GM12878 (cell line): Measurements from ENCODE around the gene KRT73. TPM values are rescaled to one million over a fixed set of nuclear protein-coding genes. Genes with fewer than 3 reads are reported as not detected.

Experiments
- ATAC-seq: fragments of 200-7000 bp; cut with Tn5 transposase; 3 replicates; pipeline ENCODE4 v1.9.1; 2020; ENCODE audit warnings: mild to moderate bottlenecking, moderate library complexity
- BruUV-seq: library from RNA; stranded (reverse); fragments of 400-500 nt; replicated peaks from 2 replicates; lab custom pipeline; 2021; lab: Mats Ljungman, UMichigan
- CTCF ChIA-PET: fragments of 300-600 bp; sonication (Branson Sonifier 250); formaldehyde crosslinking; extraction: SDS; loops from one replicate; lab custom pipeline; 2021; ENCODE audit warnings: inconsistent platforms; lab: Yijun Ruan, JAX
- POLR2A ChIA-PET: fragments of 350-600 bp; formaldehyde crosslinking; extraction: SDS; loops from one replicate; lab custom pipeline; 2021; ENCODE audit warnings: inconsistent platforms; lab: Charles Lee
- RAD21 ChIA-PET: fragments of 300-600 bp; sonication (Branson Sonifier 250); formaldehyde crosslinking; loops from one replicate; lab custom pipeline; 2023; ENCODE audit warnings: antibody characterized with exemption; ENCODE audit not compliant: unreplicated experiment; lab: Charles Lee
- SMC1A ChIA-PET: fragments of 300-600 bp; sonication (Branson Sonifier 250); formaldehyde crosslinking; loops from one replicate; lab custom pipeline; 2023; ENCODE audit not compliant: unreplicated experiment, uncharacterized antibody; lab: Charles Lee
- DNase-seq: peaks from one replicate; pipeline ENCODE4 v3.0.0-alpha.2; 2011; ENCODE audit warnings: low read depth, low spot score
- FAIRE-seq: peaks from 3 replicates; lab custom pipeline; 2011; peaks lifted over from hg19 to GRCh38; lab: Jason Lieb, UNC
- H2AFZ ChIP-seq: 2 replicates; pipeline ENCODE4 v1.6.0; 2011; ENCODE audit warnings: low read depth, low read length, control low read depth; ENCODE audit not compliant: control insufficient read depth
- H3K27ac ChIP-seq: 2 replicates; pipeline ENCODE4 v1.5.1; 2011; ENCODE audit warnings: control low read depth; ENCODE audit not compliant: control insufficient read depth, insufficient read depth
- H3K27me3 ChIP-seq, 2 experiments: replicated peaks in 1 of 2; 2 replicates each; pipeline versions ENCODE4 v1.6.0 to v1.6.1; 2011; ENCODE audit warnings: low read length in 1 of 2; ENCODE audit not compliant: control insufficient read depth in 2 of 2, insufficient read depth in 2 of 2
- H3K36me3 ChIP-seq, 2 experiments: 2 replicates each; pipeline ENCODE4 v1.5.1; 2011; ENCODE audit warnings: low read length in 1 of 2; ENCODE audit not compliant: control insufficient read depth in 2 of 2, insufficient read depth in 2 of 2
- H3K4me1 ChIP-seq: 2 replicates; pipeline ENCODE4 v1.6.1; 2011; ENCODE audit warnings: mild to moderate bottlenecking, low read length, moderate library complexity, mixed read lengths; ENCODE audit not compliant: control insufficient read depth, insufficient read depth
- H3K4me2 ChIP-seq: 2 replicates; pipeline ENCODE4 v1.6.0; 2011; ENCODE audit warnings: control low read depth; ENCODE audit not compliant: control insufficient read depth, insufficient read depth
- H3K4me3 ChIP-seq: fragments of 200-600 bp; sonication (generic); 2 replicates; pipeline ENCODE4 v1.5.1; 2016
- H3K79me2 ChIP-seq: 2 replicates; pipeline ENCODE4 v1.6.0; 2011; ENCODE audit warnings: low read length; ENCODE audit not compliant: control insufficient read depth, insufficient read depth
- H3K9ac ChIP-seq: 2 replicates; pipeline ENCODE4 v1.8.0; 2011; ENCODE audit warnings: low read length, control low read depth, mixed read lengths; ENCODE audit not compliant: control insufficient read depth, insufficient read depth
- H3K9me3 ChIP-seq: replicated peaks from 3 replicates; pipeline ENCODE4 v1.5.1; 2011; ENCODE audit warnings: mild to moderate bottlenecking, low read length; ENCODE audit not compliant: control insufficient read depth, insufficient read depth
- H4K20me1 ChIP-seq: 2 replicates; pipeline ENCODE4 v1.6.0; 2011; ENCODE audit not compliant: control insufficient read depth, insufficient read depth
- ESRRA ChIP-seq: IDR thresholded peaks from 2 replicates; pipeline ENCODE4 v1.6.1; 2012; ENCODE audit warnings: mild to moderate bottlenecking, low read length, improper control_type of control experiment
- GABPA ChIP-seq: IDR thresholded peaks from 2 replicates; pipeline ENCODE4 v1.6.1; 2014; ENCODE audit warnings: antibody characterized with exemption, low read depth, mild to moderate bottlenecking, inconsistent platforms
- HDAC2 ChIP-seq: fragments of 200-600 bp; sonication (generic); IDR thresholded peaks from 2 replicates; pipeline ENCODE4 v1.6.1; 2017
- HDGF ChIP-seq: fragments of 450-650 bp; IDR thresholded peaks from 2 replicates; pipeline ENCODE4 v1.6.1; 2016; ENCODE audit warnings: antibody characterized with exemption
- IKZF1 ChIP-seq: fragments of 450-650 bp; conservative IDR thresholded peaks from 2 replicates; pipeline ENCODE4 v1.6.1; 2017; ENCODE audit warnings: antibody characterized with exemption, mild to moderate bottlenecking
- JUNB ChIP-seq: IDR thresholded peaks from 2 replicates; pipeline ENCODE4 v1.6.1; 2016; ENCODE audit warnings: antibody characterized with exemption, mild to moderate bottlenecking
- LARP7 ChIP-seq: fragments of 450-650 bp; IDR thresholded peaks from 2 replicates; pipeline ENCODE4 v1.6.1; 2017; ENCODE audit warnings: mild to moderate bottlenecking
- MEF2B ChIP-seq: fragments of 450-650 bp; IDR thresholded peaks from 2 replicates; pipeline ENCODE4 v1.6.1; 2018; ENCODE audit warnings: mild to moderate bottlenecking, moderate library complexity; ENCODE audit not compliant: partially characterized antibody, poor library complexity, severe bottlenecking
- MTA3 ChIP-seq: IDR thresholded peaks from 2 replicates; pipeline ENCODE4 v1.6.1; 2012; ENCODE audit warnings: low read length, inconsistent platforms, borderline replicate concordance
- NBN ChIP-seq: fragments of 450-650 bp; IDR thresholded peaks from 2 replicates; pipeline ENCODE4 v1.6.1; 2016
- NR2F1 ChIP-seq: fragments of 450-650 bp; conservative IDR thresholded peaks from 2 replicates; pipeline ENCODE4 v1.6.1; 2017; ENCODE audit warnings: mild to moderate bottlenecking
- PAX5 ChIP-seq: IDR thresholded peaks from 2 replicates; pipeline ENCODE4 v1.6.1; 2011; ENCODE audit warnings: low read depth, low read length, borderline replicate concordance
- SIN3A ChIP-seq: IDR thresholded peaks from 2 replicates; pipeline ENCODE4 v1.6.1; 2012; ENCODE audit warnings: low read depth, low read length, improper control_type of control experiment
- SREBF1 ChIP-seq: IDR thresholded peaks from 2 replicates; pipeline ENCODE4 v1.6.1; 2012; ENCODE audit warnings: mild to moderate bottlenecking, low read length
- ZNF622 ChIP-seq: fragments of 450-650 bp; IDR thresholded peaks from 2 replicates; pipeline ENCODE4 v1.6.1; 2017; ENCODE audit warnings: mild to moderate bottlenecking, inconsistent platforms
- WGBS: methylation state at CpG from one replicate; pipeline ENCODE4 v1.1.6; 2016; ENCODE audit warnings: low lambda C conversion rate; ENCODE audit not compliant: insufficient replicate concordance, insufficient coverage; ENCODE audit errors: missing lambda C conversion rate; 5-methylcytosine and 5-hydroxymethylcytosine counted together
- in situ Hi-C: fragments of 300-500 bp; cut with MboI; formaldehyde crosslinking; loops from 9 replicates; pipeline ENCODE4 v1.14.3; 2018; ENCODE audit warnings: mixed read lengths
- intact Hi-C: fragments of 100-400 bp; cut with micrococcal nuclease; formaldehyde crosslinking; loops from one replicate; pipeline ENCODE4 v1.14.2; 2022; ENCODE audit not compliant: unreplicated experiment
- polyA plus RNA-seq, 11 experiments: library from polyadenylated mRNA; depleted of rRNA in 4 of 11; unstranded in 6 of 11; stranded (reverse) in 5 of 11; fragments of >200 nt; fragmentation: Nextera tagmentation in 4 of 11; fragmentation: Illumina TruSeq in 1 of 11; extraction: Ambion mirVana in 4 of 11; extraction: Trizol in 1 of 11; gene quantifications; 1 replicate in 1 of 11; 2 replicates in 10 of 11; pipeline versions ENCODE4 v1.2.1 to v1.2.3, GENCODE V29; 2011 to 2016; ENCODE audit warnings: inconsistent platforms in 2 of 11, missing spikeins in 2 of 11, low read depth in 1 of 11
- total RNA-seq, 4 experiments: library from RNA; depleted of rRNA in 3 of 4; stranded (reverse); fragments of >200 nt in 3 of 4; fragmentation: Illumina TruSeq in 1 of 4; extraction: Trizol in 1 of 4; gene quantifications; 2 replicates each; pipeline versions ENCODE4 v1.2.1 to v1.2.3, GENCODE V29; 2013 to 2021
- TF ChIP-seq, protein P1 (sequence below): fragments of 450-650 bp; IDR thresholded peaks from 2 replicates; pipeline ENCODE4 v1.6.1; 2017; ENCODE audit warnings: mild to moderate bottlenecking, moderate library complexity
- TF ChIP-seq, protein P2 (sequence below): fragments of 450-650 bp; IDR thresholded peaks from 2 replicates; pipeline ENCODE4 v1.6.1; 2017; ENCODE audit warnings: antibody characterized with exemption, mild to moderate bottlenecking, moderate library complexity
- TF ChIP-seq, protein P3 (sequence below): IDR thresholded peaks from 2 replicates; pipeline ENCODE4 v1.6.1; 2011; ENCODE audit warnings: mild to moderate bottlenecking, low read depth, low read length, moderate library complexity; ENCODE audit not compliant: insufficient replicate concordance

KRT73 gene
- total and polyA plus RNA-seq, 10 of the 15 experiments (the other 5 are each of a cell fraction or from before 2014, with no cell fraction given), result not detected

DNA sequence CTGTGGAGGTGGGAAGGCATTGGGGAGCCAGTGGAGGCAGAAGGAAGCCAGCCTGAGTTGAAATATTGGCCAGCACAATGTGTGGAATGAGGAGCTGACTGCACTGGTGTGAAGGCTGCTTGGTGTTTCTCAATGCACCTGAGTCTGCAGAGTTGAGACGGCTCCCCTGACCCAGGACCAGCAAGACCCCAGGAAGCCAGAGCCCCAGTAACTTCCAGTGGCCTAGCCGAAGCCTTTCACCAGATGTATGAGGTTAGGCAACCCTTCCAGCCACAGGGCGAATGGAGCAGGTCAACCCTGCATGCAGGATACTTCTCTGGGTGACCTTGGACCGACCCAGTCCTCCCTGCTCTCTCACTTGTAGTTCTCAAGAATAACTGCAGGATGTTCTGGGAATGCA is 12.9 kb upstream of the KRT73 start (continued):
- TF ChIP-seq ESRRA (no peak), MTA3 (no peak), GABPA (no peak), HDGF (no peak), IKZF1 (no peak), LARP7 (no peak)

DNA sequence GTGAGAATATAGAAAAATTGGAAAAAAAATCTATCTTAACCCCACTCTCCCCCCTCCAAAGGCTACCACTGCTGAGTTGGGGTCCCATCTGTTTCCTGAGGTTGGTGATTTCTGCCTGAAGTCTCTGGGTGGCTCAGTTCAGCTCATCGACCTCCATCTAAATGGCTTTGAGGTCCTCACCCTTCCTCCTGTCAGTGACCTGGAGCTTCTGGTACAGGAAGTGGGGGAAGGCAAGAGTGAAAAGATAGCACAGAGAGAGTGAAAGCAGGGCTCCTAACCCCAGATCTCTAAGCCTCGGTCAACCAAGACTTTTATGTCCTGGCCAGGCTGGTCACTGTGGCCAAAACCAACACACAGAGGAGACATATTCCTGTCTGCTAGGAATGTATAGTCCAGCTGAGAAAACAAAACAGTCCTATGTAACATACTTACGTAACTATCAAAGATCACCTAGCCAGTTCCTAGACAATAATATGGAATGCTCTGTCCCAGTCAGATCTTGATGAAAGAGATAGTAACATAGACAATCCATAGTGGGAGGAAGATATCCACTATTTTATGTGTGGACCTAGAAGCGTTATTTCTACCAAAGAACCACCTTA is 12.3 kb upstream of the KRT73 start:
- H3K9ac ChIP-seq, result no peak overlapping the region
- no peaks in the 10 kb centered on the region for H3K36me3 ChIP-seq
- in situ Hi-C loops, result no loop called here
- peaks cover 0 to 2% of the 10 kb centered on the region in 2 experiments; a peak in 2 of 4 replicates for H3K27me3 ChIP-seq
- BruUV-seq, result no TSS peak
- ChIA-PET SMC1A (no interaction called here), RAD21 (no interaction called here), CTCF (no interaction called here), POLR2A (no interaction called here)
- 11% methylated on average over 4 of the region's 4 CpGs for WGBS
- FAIRE-seq (no peak), DNase-seq (no peak), ATAC-seq (no peak)
- no peak overlapping the region for H3K4me3 ChIP-seq
- no peak overlapping the region for H3K27ac ChIP-seq
- no peaks in the 10 kb centered on the region for H3K4me1 ChIP-seq
- no peak overlapping the region for H3K4me2 ChIP-seq
- no peaks in the 10 kb centered on the region for H4K20me1 ChIP-seq
- H3K9me3 ChIP-seq, result no peaks in the 10 kb centered on the region
- no peak overlapping the region for H2AFZ ChIP-seq
- intact Hi-C loops, result no loop called here
- no peaks in the 10 kb centered on the region for H3K79me2 ChIP-seq
- TF ChIP-seq, protein P1, sequence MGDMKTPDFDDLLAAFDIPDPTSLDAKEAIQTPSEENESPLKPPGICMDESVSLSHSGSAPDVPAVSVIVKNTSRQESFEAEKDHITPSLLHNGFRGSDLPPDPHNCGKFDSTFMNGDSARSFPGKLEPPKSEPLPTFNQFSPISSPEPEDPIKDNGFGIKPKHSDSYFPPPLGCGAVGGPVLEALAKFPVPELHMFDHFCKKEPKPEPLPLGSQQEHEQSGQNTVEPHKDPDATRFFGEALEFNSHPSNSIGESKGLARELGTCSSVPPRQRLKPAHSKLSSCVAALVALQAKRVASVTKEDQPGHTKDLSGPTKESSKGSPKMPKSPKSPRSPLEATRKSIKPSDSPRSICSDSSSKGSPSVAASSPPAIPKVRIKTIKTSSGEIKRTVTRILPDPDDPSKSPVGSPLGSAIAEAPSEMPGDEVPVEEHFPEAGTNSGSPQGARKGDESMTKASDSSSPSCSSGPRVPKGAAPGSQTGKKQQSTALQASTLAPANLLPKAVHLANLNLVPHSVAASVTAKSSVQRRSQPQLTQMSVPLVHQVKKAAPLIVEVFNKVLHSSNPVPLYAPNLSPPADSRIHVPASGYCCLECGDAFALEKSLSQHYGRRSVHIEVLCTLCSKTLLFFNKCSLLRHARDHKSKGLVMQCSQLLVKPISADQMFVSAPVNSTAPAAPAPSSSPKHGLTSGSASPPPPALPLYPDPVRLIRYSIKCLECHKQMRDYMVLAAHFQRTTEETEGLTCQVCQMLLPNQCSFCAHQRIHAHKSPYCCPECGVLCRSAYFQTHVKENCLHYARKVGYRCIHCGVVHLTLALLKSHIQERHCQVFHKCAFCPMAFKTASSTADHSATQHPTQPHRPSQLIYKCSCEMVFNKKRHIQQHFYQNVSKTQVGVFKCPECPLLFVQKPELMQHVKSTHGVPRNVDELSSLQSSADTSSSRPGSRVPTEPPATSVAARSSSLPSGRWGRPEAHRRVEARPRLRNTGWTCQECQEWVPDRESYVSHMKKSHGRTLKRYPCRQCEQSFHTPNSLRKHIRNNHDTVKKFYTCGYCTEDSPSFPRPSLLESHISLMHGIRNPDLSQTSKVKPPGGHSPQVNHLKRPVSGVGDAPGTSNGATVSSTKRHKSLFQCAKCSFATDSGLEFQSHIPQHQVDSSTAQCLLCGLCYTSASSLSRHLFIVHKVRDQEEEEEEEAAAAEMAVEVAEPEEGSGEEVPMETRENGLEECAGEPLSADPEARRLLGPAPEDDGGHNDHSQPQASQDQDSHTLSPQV, result no peak
- no peak for TF ChIP-seq SIN3A
- TF ChIP-seq MEF2B, result no peak
- TF ChIP-seq ZNF622, result no peak
- no peak for TF ChIP-seq NR2F1
- no peak for TF ChIP-seq SREBF1
- no peak for TF ChIP-seq PAX5
- no peak for TF ChIP-seq JUNB
- TF ChIP-seq, protein P2, sequence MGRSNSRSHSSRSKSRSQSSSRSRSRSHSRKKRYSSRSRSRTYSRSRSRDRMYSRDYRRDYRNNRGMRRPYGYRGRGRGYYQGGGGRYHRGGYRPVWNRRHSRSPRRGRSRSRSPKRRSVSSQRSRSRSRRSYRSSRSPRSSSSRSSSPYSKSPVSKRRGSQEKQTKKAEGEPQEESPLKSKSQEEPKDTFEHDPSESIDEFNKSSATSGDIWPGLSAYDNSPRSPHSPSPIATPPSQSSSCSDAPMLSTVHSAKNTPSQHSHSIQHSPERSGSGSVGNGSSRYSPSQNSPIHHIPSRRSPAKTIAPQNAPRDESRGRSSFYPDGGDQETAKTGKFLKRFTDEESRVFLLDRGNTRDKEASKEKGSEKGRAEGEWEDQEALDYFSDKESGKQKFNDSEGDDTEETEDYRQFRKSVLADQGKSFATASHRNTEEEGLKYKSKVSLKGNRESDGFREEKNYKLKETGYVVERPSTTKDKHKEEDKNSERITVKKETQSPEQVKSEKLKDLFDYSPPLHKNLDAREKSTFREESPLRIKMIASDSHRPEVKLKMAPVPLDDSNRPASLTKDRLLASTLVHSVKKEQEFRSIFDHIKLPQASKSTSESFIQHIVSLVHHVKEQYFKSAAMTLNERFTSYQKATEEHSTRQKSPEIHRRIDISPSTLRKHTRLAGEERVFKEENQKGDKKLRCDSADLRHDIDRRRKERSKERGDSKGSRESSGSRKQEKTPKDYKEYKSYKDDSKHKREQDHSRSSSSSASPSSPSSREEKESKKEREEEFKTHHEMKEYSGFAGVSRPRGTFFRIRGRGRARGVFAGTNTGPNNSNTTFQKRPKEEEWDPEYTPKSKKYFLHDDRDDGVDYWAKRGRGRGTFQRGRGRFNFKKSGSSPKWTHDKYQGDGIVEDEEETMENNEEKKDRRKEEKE, result no peak
- TF ChIP-seq, protein P3, sequence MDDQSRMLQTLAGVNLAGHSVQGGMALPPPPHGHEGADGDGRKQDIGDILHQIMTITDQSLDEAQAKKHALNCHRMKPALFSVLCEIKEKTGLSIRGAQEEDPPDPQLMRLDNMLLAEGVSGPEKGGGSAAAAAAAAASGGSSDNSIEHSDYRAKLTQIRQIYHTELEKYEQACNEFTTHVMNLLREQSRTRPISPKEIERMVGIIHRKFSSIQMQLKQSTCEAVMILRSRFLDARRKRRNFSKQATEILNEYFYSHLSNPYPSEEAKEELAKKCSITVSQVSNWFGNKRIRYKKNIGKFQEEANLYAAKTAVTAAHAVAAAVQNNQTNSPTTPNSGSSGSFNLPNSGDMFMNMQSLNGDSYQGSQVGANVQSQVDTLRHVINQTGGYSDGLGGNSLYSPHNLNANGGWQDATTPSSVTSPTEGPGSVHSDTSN, result no peak
- no peak for TF ChIP-seq HDAC2
- TF ChIP-seq NBN, result no peak
